Measurements from ENCODE around the gene AGPS. TPM values are rescaled to one million over a fixed set of nuclear protein-coding genes. Genes with fewer than 3 reads are reported as not detected.
"Not testable (repeated sequence)": the region's sequence is repeated elsewhere in the genome, so short reads cannot be mapped to it uniquely, and the experiment has no call there.

The AGPS gene
- total and polyA plus RNA-seq, 2 donors (not counting 1 experiment from before 2014, with no cell fraction given) = 15.9 to 18.0 TPM

- Histone ChIP-seq H2AFZ (ENCODE audit: low read length) (no peak overlapping the region), H3K27me3 (ENCODE audit: control insufficient read depth, insufficient read depth, low read length) (no peaks in the 10 kb centered on the region), H3K79me2 (ENCODE audit: control insufficient read depth, insufficient read depth, low read length) (no peaks in the 10 kb centered on the region), H4K20me1 (ENCODE audit: control insufficient read depth, extremely low read depth, insufficient read depth, low read length) (no peaks in the 10 kb centered on the region), H3K27ac (ENCODE audit: insufficient read depth, low read length) (no peak overlapping the region), H3K4me2 (ENCODE audit: extremely low read depth, insufficient read depth, low read length) (no peak overlapping the region), H3K4me1 (ENCODE audit: control insufficient read depth, extremely low read depth, insufficient read depth, low read length) (no peaks in the 10 kb centered on the region), H3K36me3 (ENCODE audit: control insufficient read depth, insufficient read depth, low read length) (no peaks in the 10 kb centered on the region), H3K4me3 (replicated peaks in 1 of 4; ENCODE audit: control extremely low read depth in 1 of 4, insufficient read depth in 1 of 4, low read depth in 3 of 4, low read length in 4 of 4) (no peak overlapping the region), H3K9ac (ENCODE audit: insufficient read depth, low read length) (no peak overlapping the region), H3K9me3 (ENCODE audit: control insufficient read depth, insufficient read depth, low read depth, low read length) (no peaks in the 10 kb centered on the region)
- no peak for TF ChIP-seq CTCF (conservative IDR thresholded peaks at IDR 0.05 in 1 of 2, IDR thresholded peaks at IDR 0.05 in 1 of 2; ENCODE audit: low read depth in 1 of 2, low read length in 2 of 2)
- TF ChIP-seq EZH2 (IDR thresholded peaks at IDR 0.05; ENCODE audit: low read length, missing control alignments) = no peak
- no peak for DNase-seq (ENCODE audit: low read depth in 2 of 2)
Observed at GRCh38 chr2:177406182-177406581, 13.6 kb downstream of the AGPS start.

- no peaks in the 10 kb centered on the region for H3K27me3 ChIP-seq (ENCODE audit: control insufficient read depth, insufficient read depth, low read length)
- H3K4me1 ChIP-seq (ENCODE audit: control insufficient read depth, extremely low read depth, insufficient read depth, low read length) = no peaks in the 10 kb centered on the region
- no peak for TF ChIP-seq EZH2 (IDR thresholded peaks at IDR 0.05; ENCODE audit: low read length, missing control alignments)
- TF ChIP-seq CTCF (conservative IDR thresholded peaks at IDR 0.05 in 1 of 2, IDR thresholded peaks at IDR 0.05 in 1 of 2; ENCODE audit: low read depth in 1 of 2, low read length in 2 of 2) = no peak
Observed at GRCh38 chr2:177407031-177407430, 14.5 kb downstream of the AGPS start.

GRCh38 chr2:177410629-177411028 is 18.1 kb downstream of the AGPS start:
- not testable (repeated sequence) for H3K4me3 ChIP-seq (replicated peaks in 1 of 4; ENCODE audit: control extremely low read depth in 1 of 4, insufficient read depth in 1 of 4, low read depth in 3 of 4, low read length in 4 of 4); H3K27ac ChIP-seq (ENCODE audit: insufficient read depth, low read length); H3K4me2 ChIP-seq (ENCODE audit: extremely low read depth, insufficient read depth, low read length); H3K4me1 ChIP-seq (ENCODE audit: control insufficient read depth, extremely low read depth, insufficient read depth, low read length); DNase-seq (ENCODE audit: low read depth in 2 of 2); H2AFZ ChIP-seq (ENCODE audit: low read length); H4K20me1 ChIP-seq (ENCODE audit: control insufficient read depth, extremely low read depth, insufficient read depth, low read length); H3K9ac ChIP-seq (ENCODE audit: insufficient read depth, low read length); H3K36me3 ChIP-seq (ENCODE audit: control insufficient read depth, insufficient read depth, low read length); H3K27me3 ChIP-seq (ENCODE audit: control insufficient read depth, insufficient read depth, low read length); H3K9me3 ChIP-seq (ENCODE audit: control insufficient read depth, insufficient read depth, low read depth, low read length); H3K79me2 ChIP-seq (ENCODE audit: control insufficient read depth, insufficient read depth, low read length)

More at GRCh38 chr2:177407031-177407430, 14.5 kb downstream of the AGPS start:
- Histone ChIP-seq H3K4me3 (replicated peaks in 1 of 4; ENCODE audit: control extremely low read depth in 1 of 4, insufficient read depth in 1 of 4, low read depth in 3 of 4, low read length in 4 of 4) (no peak overlapping the region), H4K20me1 (ENCODE audit: control insufficient read depth, extremely low read depth, insufficient read depth, low read length) (no peaks in the 10 kb centered on the region), H2AFZ (ENCODE audit: low read length) (no peak overlapping the region), H3K4me2 (ENCODE audit: extremely low read depth, insufficient read depth, low read length) (no peak overlapping the region), H3K9me3 (ENCODE audit: control insufficient read depth, insufficient read depth, low read depth, low read length) (no peaks in the 10 kb centered on the region), H3K9ac (ENCODE audit: insufficient read depth, low read length) (no peak overlapping the region), H3K27ac (ENCODE audit: insufficient read depth, low read length) (no peak overlapping the region), H3K79me2 (ENCODE audit: control insufficient read depth, insufficient read depth, low read length) (no peaks in the 10 kb centered on the region), H3K36me3 (ENCODE audit: control insufficient read depth, insufficient read depth, low read length) (no peaks in the 10 kb centered on the region)
- DNase-seq (ENCODE audit: low read depth in 2 of 2) = no peak
